NCI-H748 (cell line): ENCODE data around the gene DNAJC13.

Experiments
- DNase-seq: peaks from one replicate; lab custom pipeline; 2025; ENCODE audit not compliant: unreplicated experiment; lab: John Stamatoyannopoulos, UW

The DNAJC13 gene

GRCh38 chr3:132464066-132464465 lies 46.8 kb downstream of the DNAJC13 start:
- DNase-seq = no peak

DNA sequence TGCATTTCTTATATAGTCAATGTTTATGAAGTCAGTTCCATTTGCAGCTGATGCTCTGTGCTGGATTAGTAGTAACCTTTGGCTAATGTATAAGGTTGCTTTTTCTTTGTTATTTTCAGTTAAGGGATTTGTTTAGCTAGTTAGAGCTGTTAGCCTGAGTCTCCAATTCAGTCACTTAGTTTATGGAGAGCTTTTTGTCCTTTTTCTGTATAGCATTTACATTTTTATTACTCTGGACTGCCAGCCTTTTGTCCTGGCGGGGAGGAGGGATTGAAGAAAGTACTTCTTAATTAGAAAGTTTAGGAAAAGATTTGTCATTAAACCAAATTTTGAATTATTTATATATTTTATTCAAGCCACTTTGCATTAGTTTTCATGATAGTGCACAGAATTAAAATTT lies 52.0 kb downstream of the DNAJC13 start:
- DNase-seq = no peak

DNA sequence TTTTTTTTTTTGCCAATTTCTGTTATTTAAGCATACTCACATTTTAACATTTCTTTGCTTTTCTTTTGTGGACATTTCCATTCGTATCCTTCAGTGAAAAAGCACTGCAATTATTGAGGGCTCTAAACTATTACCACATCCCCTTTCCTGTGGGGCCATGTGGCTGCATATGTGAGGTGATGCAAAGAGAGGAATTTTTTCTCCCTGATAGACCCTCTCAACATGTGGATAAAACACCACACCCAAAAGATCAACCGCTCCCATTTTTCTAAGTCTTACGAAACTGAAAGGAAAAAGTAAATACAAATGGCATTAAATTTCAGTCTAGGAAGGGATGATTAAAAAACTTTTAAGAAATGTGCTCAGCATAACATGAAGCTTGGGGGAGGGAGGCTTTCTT lies 68.8 kb downstream of the DNAJC13 start:
- DNase-seq = no peak

GRCh38 chr3:132488151-132488550 lies 70.8 kb downstream of the DNAJC13 start:
- no peak for DNase-seq

GRCh38 chr3:132499071-132499470 lies 81.8 kb downstream of the DNAJC13 start:
- no peak for DNase-seq

DNA sequence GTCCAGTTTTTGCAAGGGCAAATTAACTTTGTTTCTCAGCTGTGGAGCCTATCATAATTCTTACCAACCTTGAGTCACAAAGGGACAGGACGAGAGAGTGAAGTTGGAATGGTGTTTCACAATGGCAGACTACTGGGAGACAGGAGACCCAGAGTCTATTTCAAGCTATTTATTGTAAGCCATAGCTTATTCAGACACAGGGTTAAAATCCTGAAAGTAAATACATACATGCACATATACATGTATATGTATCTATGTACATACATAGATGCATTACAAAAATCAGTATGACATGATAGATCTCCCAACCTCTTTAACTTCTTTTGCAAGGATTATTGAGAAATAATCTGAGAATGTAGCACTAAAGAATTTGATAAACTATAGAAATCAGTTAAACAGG lies 86.3 kb downstream of the DNAJC13 start:
- DNase-seq = no peak

DNA sequence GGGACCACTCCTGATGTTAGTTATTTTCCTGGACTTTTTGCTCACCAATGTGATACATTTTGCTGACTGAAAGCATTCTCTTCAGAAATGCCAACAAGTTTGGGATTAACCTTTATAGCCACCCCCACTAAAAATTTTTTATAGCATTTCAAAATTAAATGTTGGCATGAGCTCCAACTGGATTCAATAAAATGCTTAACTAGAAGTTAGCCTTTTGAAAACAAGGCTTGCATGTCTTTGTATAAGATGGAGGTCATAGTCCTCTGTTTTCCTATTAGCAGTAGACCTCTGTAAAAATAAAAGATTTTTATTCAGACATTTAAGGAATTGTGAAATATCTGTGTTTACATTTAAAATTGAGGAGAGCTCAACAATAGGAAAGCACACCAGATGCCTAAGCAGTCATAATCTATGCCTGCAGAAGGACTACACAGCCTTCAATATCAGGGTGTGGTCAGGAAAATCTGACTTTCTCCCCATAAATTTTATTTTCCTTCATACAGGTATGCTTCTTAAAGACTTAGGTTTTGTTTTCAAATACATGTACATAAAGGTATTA lies 87.2 kb downstream of the DNAJC13 start:
- no peak for DNase-seq

- DNase-seq = no peak
These were observed 90.4 kb downstream of the DNAJC13 start for GRCh38 chr3:132507657-132508056.

GRCh38 chr3:132509096-132509495 lies 91.8 kb downstream of the DNAJC13 start:
- no peak for DNase-seq

DNA sequence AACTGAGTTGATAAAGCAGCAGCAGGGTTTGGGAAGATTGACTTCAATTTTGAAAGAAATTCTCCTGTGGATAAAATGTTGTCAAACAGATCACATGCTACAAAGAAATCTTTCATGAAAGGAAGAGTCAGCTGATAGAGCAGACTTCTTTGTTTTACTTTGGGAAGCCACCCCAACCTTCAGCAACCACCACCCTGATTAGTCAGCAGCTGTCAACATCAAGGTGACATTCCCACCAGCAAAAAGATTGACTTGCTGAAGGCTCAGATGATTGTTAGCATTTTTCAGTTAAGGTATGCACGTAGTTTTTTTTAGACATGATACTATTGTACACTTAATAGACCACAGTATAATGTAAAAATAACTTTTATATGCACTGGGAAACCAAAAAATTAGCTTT lies 92.2 kb downstream of the DNAJC13 start:
- no peak for DNase-seq

GRCh38 chr3:132513057-132513456 lies 95.8 kb downstream of the DNAJC13 start:
- no peak for DNase-seq

DNA sequence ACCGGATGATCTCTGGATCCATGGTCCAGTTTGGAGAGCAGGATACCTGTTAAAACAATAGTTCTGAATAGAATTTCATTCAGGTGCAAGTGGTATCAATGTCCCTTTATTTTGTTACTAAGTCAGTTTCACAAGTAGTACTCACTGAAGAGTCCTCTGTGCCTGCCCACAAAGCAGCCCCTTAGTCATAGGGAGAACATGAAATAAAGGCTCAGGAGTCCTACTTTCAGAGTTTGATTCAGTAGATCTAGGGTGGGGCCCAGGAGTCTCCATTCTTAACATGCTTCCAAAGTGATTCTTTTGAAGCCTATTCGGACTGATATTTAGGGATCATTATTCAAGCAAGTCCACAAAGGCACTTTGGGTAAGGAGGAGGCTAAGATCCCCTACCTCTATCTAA lies 100.0 kb downstream of the DNAJC13 start:
- DNase-seq = no peak

GRCh38 chr3:132519914-132520313 lies 102.6 kb downstream of the DNAJC13 start:
- peak; percentile 0 for DNase-seq

- no peak for DNase-seq
These were observed 104.6 kb downstream of the DNAJC13 start for GRCh38 chr3:132521901-132522300.

GRCh38 chr3:132522353-132522752 lies 105.1 kb downstream of the DNAJC13 start:
- no peak for DNase-seq

DNA sequence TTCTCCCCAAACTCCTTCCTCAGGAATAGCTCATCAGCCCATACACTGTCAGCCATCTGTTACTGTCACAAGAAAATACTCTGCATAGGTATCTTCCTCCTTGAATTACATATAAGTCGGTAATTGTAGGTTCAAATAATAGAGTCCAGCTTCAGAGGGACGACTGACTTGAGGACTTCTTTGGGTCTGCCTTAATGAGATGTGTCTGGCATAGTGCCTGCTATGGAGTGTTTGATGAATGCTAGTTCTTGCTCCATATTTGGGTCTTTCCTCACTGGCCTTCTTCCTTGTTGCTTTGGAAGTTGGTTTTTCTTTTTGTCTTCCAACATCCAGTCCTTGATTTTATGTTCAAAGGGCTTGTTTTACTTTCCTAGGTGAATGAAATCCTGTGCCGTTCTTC lies 113.3 kb downstream of the DNAJC13 start:
- no peak for DNase-seq

DNA sequence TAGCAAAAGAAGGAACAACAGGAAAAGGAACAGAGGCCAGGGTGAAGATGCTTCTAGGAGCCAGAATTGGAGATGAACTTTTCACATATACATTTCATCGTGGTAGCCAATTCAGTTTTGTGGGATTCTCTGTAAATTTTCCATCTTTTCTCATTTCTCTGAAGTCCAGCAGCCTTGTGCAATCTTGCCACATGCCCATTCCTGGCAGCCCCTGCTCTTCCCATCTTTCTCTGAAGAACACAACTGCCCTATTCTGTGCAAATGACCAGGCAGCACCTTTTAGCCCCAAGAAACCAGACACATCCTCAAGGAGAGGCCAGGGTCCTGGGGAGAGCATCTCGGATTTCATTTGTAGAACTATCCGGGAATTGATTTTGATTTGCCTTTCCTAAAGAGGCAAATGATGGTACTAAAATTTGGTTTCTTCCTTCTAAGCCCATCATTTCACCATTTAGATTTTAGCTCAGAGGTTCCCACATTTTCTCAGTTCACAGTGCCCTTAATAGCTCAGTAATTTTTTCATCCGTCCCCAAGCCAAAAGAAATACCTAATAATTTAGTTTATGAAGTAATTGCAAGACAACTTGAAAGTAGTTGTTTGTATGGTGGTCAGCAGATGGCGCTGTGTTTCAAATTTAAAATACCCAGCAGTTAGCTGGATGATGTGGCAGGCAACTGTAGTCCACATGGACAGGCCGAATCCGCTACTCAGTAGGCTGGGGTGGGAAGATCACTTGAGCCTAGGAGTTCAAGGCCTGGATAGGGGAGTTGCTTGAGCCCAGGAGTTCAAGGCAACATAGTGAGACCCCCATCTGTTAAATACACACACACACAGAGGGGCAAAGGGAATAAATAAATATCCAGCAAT lies 118.5 kb downstream of the DNAJC13 start:
- peak; percentile 43 for DNase-seq

DNA sequence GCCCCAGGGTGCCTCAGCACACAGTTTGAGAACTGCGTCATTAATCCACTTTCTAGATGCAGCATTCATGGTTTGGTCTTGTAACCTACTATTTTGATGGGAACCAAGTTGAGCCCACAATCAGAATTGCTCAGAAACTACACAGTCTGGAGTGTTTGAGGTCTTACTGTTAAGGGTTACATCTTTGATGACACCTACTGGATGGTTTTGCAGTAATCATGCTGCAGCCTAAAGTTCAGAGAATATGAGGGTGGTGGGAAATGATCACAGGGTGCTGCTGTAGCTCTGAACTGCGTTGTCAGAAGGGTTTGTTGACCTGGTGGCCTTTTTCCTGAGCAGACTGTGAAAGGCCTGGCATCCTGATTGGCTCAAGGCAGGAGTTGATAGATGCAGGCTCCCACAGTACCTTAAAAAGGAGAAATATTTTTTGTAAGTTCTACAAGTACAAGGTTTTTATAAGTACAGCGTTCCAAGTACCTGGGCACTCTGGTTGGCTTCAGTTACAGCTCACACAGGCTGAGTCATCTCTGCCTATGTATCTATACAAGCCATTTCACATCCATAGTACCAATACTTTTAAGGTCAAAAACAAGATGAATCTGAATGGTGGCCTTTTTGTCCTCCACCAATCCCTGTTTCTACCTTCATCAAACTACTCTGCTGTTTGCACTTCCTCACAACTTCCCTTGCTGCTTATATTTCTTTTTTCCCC lies 119.3 kb downstream of the DNAJC13 start:
- no peak for DNase-seq

DNA sequence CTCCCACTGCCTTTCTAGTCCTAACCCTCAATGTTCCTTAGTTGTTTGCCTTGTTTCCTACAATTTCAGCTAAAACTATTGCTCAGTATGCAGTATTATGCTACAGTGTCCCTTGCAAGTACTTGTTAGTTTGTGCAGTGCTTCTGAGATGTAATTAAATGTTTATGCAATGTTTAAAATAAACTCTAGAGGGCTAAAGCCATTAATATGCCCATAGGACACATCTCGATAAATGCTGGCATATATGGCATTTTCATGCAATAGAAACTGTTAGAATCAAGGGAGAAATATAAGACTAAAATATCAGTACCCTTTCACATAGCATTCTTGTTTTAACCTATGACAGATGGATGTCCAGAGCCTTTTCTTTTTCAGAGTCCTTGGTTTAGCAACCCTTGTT lies 120.0 kb downstream of the DNAJC13 start:
- DNase-seq = no peak

DNA sequence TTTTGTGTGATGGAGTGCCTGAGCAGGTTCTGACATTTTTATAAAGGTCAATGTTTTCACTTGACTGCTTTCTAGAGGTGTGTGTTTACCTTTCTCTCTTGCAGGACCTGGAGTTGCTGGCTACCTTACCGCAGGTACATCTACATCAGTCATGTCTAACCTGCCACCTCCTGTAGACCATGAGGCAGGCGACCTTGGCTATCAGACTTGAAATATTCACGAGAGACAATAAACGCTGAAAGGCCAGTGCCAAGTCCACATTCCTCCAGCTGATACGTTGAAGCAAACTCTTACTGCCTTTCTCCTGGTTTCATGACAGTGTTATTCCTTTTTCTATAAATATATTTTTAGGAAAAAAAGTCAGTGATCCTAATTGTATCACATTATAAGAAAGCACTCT lies 120.8 kb downstream of the DNAJC13 start:
- DNase-seq = no peak

GRCh38 chr3:132539681-132540080 lies 122.4 kb downstream of the DNAJC13 start:
- DNase-seq = no peak

GRCh38 chr3:132542577-132542976 lies 125.3 kb downstream of the DNAJC13 start:
- no peak for DNase-seq
